Cardiac septum (tissue), 1 donor: ENCODE data around the gene PREX1. TPM values are rescaled to one million over a fixed set of nuclear protein-coding genes. Genes with fewer than 3 reads are reported as not detected.

Source experiments
- DNase-seq: peaks from one replicate; pipeline ENCODE4 v3.0.0-alpha.2; 2020; ENCODE audit warnings: low spot score
- intact Hi-C: fragments of 100-400 bp; cut with DNase I; formaldehyde crosslinking; loops from one replicate; pipeline ENCODE4 v1.14.0; 2022
- total RNA-seq: library from RNA; stranded (reverse); fragmentation: NEBNext Ultra II Directional; extraction: Animal tissue kit (Norgen Biotek cat#: 25700); gene quantifications from one replicate; pipeline ENCODE4 v1.2.1, GENCODE V29; 2021
- donor health status: DM: no; HTN: no; CAD: no.

Gene PREX1
- total RNA-seq, 1 donor from 2014 or later: 13.9 TPM

DNA sequence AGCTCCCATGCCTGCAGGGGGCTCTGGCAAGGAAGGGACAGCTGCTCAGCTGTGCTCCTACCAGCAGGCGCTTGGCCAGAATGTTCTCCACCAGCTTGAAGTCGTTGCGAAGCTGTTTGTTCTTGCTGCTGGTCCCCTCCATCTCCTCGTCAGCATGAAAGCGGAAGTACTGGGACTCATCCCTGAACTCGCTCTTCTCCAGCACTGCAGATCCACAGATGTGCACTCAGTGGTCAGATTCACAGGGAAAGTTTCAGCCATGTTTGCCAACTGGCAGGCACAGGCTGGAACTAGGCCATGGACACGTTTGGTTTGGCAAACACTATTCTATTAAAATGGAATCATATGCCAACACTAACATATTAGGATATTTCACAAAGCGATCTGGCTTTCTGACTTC, 167.9 kb downstream of the PREX1 start:
- DNase-seq: no peak
- intact Hi-C loops: no loop called here

- intact Hi-C loops: no loop called here
- no peak for DNase-seq
Measured at GRCh38 chr20:48658505-48658904, 169.3 kb downstream of the PREX1 start.

GRCh38 chr20:48658198-48658476, 169.7 kb downstream of the PREX1 start:
- DNase-seq: no peak
- intact Hi-C loops: no loop called here

DNA sequence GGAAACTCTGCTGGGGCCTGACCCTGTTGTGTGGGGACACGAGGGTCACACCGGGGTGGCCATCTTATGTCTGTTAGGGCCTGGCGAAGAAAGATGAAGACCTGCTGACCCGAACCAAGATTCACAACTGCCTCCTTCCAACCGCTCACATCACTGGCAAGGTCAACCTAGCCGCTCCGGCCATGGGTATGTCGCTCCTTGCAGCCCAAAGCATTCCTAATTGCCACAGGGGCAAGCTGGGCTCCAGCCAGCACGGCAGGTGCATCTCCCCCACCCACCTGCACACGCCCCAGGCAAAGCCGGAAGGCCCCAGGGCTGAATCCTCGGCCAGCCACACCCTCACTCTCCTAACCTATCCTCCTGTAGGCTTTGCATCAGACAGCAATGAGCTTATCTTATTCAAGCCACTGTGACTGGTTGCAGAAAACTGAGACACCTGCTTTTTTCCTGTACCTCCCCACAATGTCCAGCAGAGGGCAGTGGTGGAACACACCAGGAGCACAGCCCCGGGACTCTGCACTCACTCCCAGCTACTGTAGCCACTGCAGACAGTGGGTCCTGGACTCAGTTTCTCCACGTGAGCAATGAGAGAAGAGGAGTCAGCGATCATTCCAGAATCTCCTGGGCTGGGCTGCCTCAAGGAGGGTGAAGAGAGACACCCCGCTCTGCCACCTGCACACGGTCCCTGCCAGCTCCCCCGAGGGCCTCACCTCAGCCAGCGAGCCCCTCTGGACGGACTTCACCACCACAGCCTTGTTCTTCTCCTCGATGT, 170.2 kb downstream of the PREX1 start:
- intact Hi-C loops: loop anchor here (1.0 kb wide), 1 partner anchor 248 kb away; no protein-coding TSS in a partner anchor
- peak; percentile 85 for DNase-seq

DNA sequence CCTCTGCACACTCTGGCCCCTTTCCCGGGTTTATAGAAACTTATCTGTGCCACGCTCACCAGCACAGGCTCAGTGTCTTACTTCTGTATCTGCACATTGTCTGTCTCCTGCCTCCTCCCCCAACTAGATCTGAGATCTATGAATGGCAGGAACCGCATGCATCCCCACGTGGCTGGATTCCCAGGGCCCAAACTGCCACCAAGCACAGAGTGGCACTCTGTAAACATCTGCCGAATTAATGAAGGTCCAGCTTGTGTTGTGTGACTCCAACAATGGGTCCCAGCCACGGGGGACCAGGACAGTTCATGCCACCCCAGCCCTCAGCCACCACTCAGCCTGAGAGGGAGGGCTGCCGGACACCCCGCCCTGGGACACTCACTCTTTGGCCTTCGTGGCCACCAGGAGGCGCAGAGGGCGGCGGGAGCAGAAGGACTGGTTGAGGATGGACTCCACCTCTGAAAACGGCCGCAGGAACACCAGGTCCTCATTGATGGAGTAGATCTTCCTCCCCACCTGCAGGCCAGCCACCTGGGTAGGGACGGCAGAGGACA, 171.1 kb downstream of the PREX1 start:
- DNase-seq: no peak
- intact Hi-C loops: loop anchor here (1.0 kb wide), 1 partner anchor 249 kb away; no protein-coding TSS in a partner anchor

DNA sequence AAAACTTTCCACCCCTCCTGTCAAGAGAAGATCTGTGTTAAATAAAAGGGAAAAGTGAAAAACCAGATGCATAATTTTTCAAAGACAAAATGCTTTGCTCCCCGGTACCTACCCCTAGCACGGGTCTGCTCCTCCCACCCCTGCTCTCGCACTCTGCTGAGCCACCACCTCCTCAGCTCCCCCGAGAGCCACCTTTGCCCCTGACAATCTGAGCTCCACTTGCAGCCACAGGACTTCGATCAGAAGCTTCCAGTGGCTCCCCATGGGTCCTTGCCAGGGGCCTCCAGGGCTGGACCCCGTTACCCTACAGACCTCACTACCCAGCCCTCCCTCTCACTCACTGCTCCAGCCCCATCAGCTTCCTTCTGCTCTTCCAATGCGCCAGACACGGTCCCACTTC, 171.7 kb downstream of the PREX1 start:
- DNase-seq: no peak
- intact Hi-C loops: no loop called here

- intact Hi-C loops: no loop called here
- no peak for DNase-seq
Measured at GRCh38 chr20:48653706-48654051, 174.1 kb downstream of the PREX1 start.

GRCh38 chr20:48652961-48653705, 174.7 kb downstream of the PREX1 start:
- no peak for DNase-seq
- intact Hi-C loops: no loop called here

DNA sequence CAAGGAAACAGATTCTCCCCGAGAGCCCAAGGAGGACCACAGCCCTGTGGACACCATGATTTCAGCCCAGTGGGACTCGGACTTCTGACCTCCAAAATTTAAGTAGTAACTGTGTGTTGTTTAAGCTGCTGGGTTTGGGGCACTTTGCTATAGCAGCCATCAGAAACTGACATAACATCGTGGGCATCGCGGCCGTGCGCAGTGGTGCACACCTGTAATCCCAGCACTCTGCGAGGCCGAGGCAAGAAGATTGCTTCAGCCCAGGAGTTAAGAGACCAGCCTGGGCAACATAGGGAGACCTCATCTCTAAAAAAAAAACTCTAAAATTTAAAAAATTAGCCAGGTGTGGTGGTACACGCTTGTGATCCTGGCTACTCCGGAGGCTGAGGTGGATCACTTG, 175.8 kb downstream of the PREX1 start:
- intact Hi-C loops: no loop called here
- no peak for DNase-seq

GRCh38 chr20:48651271-48651670, 176.5 kb downstream of the PREX1 start:
- intact Hi-C loops: no loop called here
- DNase-seq: no peak

GRCh38 chr20:48649868-48650267, 177.9 kb downstream of the PREX1 start:
- intact Hi-C loops: no loop called here
- no peak for DNase-seq

GRCh38 chr20:48649104-48649626, 178.6 kb downstream of the PREX1 start:
- intact Hi-C loops: no loop called here
- no peak for DNase-seq

- no peak for DNase-seq
- intact Hi-C loops: no loop called here
Measured at GRCh38 chr20:48648482-48649051, 179.2 kb downstream of the PREX1 start.

DNA sequence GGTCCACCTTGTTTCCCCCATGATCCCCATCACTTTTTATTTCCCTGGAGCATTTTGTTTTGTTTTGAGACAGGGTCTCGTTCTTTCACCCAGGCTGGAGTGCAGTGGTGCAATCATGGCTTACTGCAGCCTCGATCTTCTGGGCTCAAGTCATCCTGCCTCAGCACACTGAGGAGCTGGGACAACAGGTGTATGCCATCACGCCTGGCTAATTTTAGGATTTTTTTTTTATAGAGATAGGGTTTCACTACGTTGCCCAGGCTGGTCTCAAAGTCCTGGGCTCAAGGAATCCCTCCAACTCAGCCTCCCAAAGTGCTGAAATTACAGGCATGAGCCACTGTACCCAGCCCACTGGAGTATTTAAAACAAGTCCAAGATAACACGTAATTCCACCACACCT, 179.9 kb downstream of the PREX1 start:
- intact Hi-C loops: no loop called here
- DNase-seq: no peak

DNA sequence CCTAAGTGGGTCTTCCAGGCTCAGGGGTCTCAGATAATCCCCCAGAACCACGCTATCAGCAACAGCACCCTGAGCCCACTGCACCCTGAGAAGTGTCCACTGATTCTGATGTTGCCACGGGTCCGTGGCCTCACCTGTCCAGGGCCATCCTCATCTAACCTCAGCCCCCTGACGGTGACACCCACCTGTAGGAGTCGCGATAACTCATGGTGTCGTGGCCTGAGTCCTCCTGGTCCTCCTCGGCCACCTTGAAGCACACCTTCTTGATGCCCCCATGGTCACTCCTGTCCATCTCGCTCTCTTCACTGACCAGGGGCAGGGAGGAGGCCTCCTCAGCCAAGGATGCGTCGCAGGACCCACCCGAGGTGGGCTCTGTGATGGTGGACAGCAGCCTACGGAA, 182.1 kb downstream of the PREX1 start:
- intact Hi-C loops: no loop called here
- DNase-seq: no peak

GRCh38 chr20:48644286-48644828, 183.4 kb downstream of the PREX1 start:
- DNase-seq: no peak
- intact Hi-C loops: no loop called here

- intact Hi-C loops: no loop called here
- DNase-seq: no peak
Measured at GRCh38 chr20:48642105-48642880, 185.5 kb downstream of the PREX1 start.

GRCh38 chr20:48640871-48641270, 186.9 kb downstream of the PREX1 start:
- no peak for DNase-seq
- intact Hi-C loops: no loop called here

DNA sequence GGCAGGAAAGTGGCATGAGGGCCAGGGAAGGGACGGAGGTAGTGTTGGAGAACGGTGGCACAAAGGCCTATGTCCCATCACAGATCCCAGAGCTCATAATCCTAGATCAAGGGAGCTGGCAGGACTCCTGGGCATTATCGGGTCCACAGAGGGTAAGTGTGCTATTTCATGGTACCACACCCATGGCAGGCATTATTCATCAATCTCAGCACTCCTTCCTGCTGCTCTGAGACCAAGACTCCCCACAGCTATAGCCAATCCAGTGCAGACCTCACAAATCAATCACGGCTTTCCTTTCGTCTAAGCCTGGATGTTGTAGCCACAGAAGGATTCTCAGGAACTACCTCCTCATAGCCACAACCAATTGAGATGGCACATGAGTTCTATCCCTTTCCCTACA, 187.9 kb downstream of the PREX1 start:
- DNase-seq: no peak
- intact Hi-C loops: loop anchor here (5.0 kb wide), 1 partner anchor 267 kb away; no protein-coding TSS in a partner anchor
